NCI-H345 treated with DMSO at 0.1 percent for 48 hours (cell line): ENCODE data around the gene LYRM4.
"Not testable (repeated sequence)": the region's sequence is repeated elsewhere in the genome, so short reads cannot be mapped to it uniquely, and the experiment has no call there.

Experiments
- DNase-seq: peaks from one replicate; lab custom pipeline; 2025; ENCODE audit not compliant: unreplicated experiment; lab: John Stamatoyannopoulos, UW

LYRM4 gene

GRCh38 chr6:5083813-5084359, 176.9 kb downstream of the LYRM4 start:
- no peak for DNase-seq

GRCh38 chr6:5083307-5083583, 177.5 kb downstream of the LYRM4 start:
- DNase-seq, result no peak

- DNase-seq, result no peak
These were observed 178.1 kb downstream of the LYRM4 start for GRCh38 chr6:5082487-5083306.

GRCh38 chr6:5081955-5082354, 178.8 kb downstream of the LYRM4 start:
- no peak for DNase-seq

GRCh38 chr6:5081182-5081581, 179.6 kb downstream of the LYRM4 start:
- DNase-seq, result no peak

GRCh38 chr6:5080574-5080973, 180.2 kb downstream of the LYRM4 start:
- DNase-seq, result no peak

GRCh38 chr6:5079692-5080091, 181.1 kb downstream of the LYRM4 start:
- DNase-seq, result no peak

- DNase-seq, result no peak
These were observed 182.6 kb downstream of the LYRM4 start for GRCh38 chr6:5078121-5078669.

- DNase-seq, result no peak
These were observed 183.8 kb downstream of the LYRM4 start for GRCh38 chr6:5076931-5077330.

GRCh38 chr6:5073992-5074391, 186.8 kb downstream of the LYRM4 start:
- DNase-seq, result no peak

- no peak for DNase-seq
These were observed 188.3 kb downstream of the LYRM4 start for GRCh38 chr6:5072440-5072839.

GRCh38 chr6:5071216-5071615, 189.5 kb downstream of the LYRM4 start:
- no peak for DNase-seq

GRCh38 chr6:5068153-5068751, 192.5 kb downstream of the LYRM4 start:
- no peak for DNase-seq

GRCh38 chr6:5067305-5067704, 193.4 kb downstream of the LYRM4 start:
- no peak for DNase-seq

GRCh38 chr6:5066456-5067093, 194.2 kb downstream of the LYRM4 start:
- DNase-seq, result no peak

- DNase-seq, result no peak
These were observed 197.1 kb downstream of the LYRM4 start for GRCh38 chr6:5063617-5064016.

- no peak for DNase-seq
These were observed 199.6 kb downstream of the LYRM4 start for GRCh38 chr6:5061152-5061551.

- DNase-seq, result not testable (repeated sequence)
These were observed 200.3 kb downstream of the LYRM4 start for GRCh38 chr6:5060439-5060838.

- no peak for DNase-seq
These were observed 201.5 kb downstream of the LYRM4 start for GRCh38 chr6:5059036-5059896.
